ENCODE measurements around the gene PCCB.
"Not testable (repeated sequence)": the region's sequence is repeated elsewhere in the genome, so short reads cannot be mapped to it uniquely, and the experiment has no call there.

Gene PCCB

GRCh38 chr3:136263251-136263650 lies 13.1 kb downstream of the PCCB start:
- no peak for DNase-seq

GRCh38 chr3:136266468-136267125 lies 16.5 kb downstream of the PCCB start:
- DNase-seq: not testable (repeated sequence)

- no peak for DNase-seq
Observed at GRCh38 chr3:136267235-136267634, 17.1 kb downstream of the PCCB start.

GRCh38 chr3:136270179-136270578 lies 20.0 kb downstream of the PCCB start:
- no peak for DNase-seq

- DNase-seq: not testable (repeated sequence)
Observed at GRCh38 chr3:136271626-136272025, 21.5 kb downstream of the PCCB start.

- DNase-seq: no peak
Observed at GRCh38 chr3:136276049-136276755, 26.1 kb downstream of the PCCB start.

DNA sequence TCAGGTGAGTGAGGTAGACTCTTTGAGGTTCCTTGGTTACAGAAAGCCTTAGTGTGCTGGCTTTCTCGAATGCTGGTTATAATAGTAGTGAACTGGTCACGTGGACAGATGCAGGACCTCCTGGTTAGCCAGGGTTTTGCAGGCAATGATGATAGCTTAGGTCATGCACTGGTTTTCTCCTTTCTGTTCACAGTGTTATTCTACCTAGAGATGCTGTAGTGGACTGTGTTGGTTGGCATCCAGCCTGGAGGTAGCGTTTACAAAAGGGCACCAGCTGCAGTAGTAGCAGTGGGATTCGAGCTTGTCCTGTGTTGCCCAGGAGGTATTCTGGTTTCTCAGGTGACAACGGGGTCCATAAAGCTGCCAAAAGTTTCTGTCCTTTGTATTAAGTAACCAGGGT lies 27.0 kb downstream of the PCCB start:
- no peak for DNase-seq

DNA sequence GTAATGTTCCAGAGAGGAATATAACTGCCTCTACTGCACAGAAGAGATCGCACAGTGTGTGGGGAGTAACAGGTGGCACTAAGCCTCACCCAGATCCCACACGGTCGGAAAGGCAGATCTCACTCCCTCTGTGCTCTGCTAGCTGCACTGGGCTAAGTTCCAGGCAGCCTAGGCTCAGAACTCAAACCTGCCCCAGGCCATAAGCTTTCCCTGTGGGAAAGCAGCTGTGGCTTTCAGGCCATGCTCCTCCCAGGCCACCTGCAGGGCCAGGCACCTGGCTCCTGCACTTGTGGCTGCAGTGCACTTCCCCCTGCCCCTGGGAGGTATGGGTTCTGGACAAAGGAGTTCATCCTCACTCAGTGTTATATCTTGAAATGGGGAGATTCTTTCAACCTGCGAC lies 27.5 kb downstream of the PCCB start:
- DNase-seq: no peak

GRCh38 chr3:136279092-136279491 lies 29.0 kb downstream of the PCCB start:
- no peak for DNase-seq

DNA sequence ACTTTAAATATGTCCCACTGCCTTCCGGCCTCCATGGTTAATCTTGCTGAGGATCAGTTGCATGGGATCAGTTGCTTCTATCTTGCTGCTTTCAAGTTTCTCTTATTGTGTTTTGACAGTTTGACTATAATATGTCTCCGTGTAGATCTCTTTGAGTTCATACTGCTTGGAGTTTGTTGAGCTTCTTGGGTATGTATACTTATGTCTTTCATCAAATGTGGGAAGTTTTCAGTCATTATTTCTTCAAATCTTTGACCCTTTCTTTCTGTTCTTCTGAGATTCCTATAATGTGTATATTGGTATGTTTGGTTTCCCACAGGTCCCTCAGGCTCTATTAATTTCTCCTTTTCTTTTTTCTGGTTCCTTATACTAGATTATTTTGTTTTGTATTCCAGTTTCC lies 30.8 kb downstream of the PCCB start:
- no peak for DNase-seq

DNA sequence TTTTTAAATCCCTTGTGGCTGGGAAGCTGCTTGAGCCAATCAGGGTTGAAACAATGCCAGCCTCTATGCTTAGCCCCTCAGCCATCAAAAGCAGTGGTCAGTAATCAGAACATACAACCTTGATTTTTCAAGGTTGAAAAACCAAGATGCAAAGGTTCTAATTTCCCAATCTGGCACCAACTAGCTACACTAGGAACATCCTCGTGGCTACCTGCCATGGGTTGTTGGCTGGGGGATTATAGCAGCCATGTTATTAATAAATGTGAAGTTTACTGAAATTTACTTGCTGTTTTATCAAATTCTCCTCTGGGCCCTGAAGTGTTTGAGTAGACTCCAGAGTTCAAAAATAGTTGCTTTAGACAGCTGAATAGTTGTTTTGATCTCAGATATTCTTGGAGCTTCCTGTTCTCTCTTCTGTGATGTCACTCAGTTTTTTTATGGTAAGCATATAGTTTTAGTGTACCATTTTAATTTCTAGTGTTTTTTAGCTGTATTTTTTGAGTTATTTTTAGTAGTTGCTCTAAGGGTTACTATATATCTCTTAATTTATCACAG lies 31.9 kb downstream of the PCCB start:
- no peak for DNase-seq

DNA sequence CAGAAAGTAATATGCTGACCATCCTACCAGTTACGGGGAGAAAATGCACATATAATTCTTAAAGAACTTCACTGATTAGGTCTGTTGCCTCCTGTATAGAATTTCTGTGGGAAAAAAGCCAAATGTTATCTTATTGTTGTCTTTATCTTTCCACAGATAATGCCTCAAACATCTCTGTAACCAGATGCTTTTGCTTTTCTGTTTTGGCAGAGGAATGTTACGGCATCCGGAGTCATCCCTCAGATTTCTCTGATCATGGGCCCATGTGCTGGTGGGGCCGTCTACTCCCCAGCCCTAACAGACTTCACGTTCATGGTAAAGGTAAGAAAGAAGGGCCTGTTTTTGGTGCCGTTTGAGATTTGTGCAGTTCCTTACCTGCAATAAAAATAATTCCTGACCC lies 33.5 kb downstream of the PCCB start:
- no peak for DNase-seq

DNA sequence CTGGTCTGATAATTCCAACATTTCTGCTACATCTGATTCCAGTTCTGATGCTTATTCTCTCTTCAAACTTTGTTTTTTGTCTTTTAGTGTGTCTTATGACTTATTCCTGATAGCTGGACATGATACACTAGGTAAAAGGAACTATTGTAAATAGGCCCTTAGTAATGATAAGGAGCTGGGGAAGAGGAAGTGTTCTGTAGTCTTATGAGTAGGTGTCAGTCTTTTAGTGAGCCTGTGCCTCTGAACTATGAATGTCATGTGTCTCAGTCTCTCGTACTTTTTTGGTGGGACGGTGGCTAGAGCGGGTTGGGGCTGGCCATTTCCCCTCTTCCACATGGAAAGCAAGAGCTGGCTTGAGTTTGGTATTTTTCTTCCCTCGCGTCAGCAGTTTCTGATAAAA lies 41.2 kb downstream of the PCCB start:
- no peak for DNase-seq

DNA sequence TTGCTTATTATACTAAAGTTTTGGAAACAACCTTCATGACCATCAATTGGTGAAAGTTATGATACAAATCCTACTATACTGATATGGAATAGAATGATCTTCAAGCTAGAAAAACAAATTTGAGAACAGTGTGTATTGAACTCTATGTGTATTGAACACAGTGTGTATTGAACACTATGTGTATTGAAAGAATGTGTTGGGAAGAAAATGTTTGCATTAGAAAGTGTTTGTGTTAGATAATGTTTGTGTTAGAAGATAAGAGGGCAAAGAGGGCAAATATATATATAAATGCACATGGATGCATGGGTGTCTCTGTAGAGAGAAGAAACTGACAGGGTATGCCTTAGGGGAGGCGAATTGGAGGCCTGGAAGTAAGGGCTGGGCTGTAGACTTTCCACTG lies 42.4 kb downstream of the PCCB start:
- DNase-seq: no peak

GRCh38 chr3:136293279-136293678 lies 43.1 kb downstream of the PCCB start:
- no peak for DNase-seq

- DNase-seq: no peak
Observed at GRCh38 chr3:136294176-136294575, 44.0 kb downstream of the PCCB start.

DNA sequence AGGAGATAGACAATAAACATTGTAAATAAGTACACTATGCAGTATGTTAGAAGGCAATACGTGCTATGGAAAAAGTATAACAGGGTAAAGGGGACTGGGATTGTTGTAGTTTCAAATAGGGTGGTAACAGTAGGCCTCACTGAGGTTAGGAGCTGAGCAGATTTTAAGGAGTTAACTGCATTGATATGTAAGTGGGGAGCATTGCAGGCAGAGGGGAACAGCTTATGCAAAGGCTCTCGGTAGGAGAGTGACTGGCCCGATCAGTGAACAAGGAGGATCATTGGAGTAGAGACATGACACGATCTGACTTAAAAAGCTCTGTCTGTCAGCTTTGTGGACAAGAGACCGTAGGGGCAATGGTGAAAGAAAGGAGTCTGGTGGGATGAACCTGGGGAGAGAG lies 46.8 kb downstream of the PCCB start:
- DNase-seq: no peak

DNA sequence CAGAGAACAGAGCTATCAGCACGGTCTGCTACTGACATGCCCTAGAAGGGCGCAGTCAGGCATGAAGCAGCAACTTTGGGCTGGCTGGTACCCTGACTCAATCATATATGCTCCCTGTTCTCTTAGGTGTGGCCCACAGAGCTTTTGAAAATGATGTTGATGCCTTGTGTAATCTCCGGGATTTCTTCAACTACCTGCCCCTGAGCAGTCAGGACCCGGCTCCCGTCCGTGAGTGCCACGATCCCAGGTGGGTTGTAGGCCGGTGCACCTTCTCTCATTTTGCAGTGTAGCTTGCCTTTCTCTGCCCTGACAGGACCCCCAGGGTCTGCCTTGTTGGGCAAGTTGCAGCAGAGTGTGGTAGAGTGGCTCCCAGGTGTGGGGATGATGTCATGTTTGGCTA lies 47.7 kb downstream of the PCCB start:
- no peak for DNase-seq

GRCh38 chr3:136300444-136300843 lies 50.3 kb downstream of the PCCB start:
- no peak for DNase-seq

DNA sequence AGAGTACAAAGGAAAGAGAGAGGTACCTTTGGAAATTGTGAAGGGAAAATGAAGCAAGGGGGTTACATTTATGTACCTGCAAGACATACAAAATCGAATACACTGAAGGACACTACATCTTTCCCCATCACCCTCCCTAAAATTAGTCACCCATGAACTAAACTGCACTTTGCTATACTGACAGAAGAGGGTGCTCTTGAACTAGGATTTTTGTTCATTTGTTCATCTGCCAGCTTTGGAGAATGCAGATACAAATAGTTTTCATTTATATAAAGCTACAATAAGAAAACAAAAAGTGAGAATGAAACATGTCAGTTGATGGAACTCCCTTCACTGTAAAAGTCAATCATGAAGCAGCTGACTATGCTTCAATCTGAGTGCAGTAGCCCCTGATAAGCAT lies 55.7 kb downstream of the PCCB start:
- DNase-seq: peak; percentile 82 to 83

- no peak for DNase-seq
Observed at GRCh38 chr3:136311261-136311660, 61.1 kb downstream of the PCCB start.

- no peak for DNase-seq
Observed at GRCh38 chr3:136311968-136312367, 61.8 kb downstream of the PCCB start.

DNA sequence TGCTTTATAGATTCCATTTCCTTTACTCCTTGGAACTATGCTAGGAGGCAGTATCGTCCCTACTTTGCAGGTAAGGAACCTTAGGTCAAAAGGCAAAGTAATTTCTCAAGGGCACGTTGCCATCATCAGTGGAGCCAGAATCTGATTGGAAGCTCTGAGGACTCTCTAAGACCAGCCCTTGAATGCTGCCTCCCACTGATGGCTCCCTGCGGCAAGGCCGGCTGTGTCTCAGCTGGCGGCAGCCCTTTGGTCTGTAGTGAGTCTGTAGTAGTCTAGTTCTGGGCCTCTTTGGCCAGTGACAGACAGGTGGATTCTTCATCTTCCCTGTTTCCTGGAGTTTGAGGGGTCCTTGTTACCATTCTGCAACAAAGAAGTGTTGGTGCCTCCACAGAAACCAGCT lies 76.2 kb downstream of the PCCB start:
- DNase-seq: no peak

DNA sequence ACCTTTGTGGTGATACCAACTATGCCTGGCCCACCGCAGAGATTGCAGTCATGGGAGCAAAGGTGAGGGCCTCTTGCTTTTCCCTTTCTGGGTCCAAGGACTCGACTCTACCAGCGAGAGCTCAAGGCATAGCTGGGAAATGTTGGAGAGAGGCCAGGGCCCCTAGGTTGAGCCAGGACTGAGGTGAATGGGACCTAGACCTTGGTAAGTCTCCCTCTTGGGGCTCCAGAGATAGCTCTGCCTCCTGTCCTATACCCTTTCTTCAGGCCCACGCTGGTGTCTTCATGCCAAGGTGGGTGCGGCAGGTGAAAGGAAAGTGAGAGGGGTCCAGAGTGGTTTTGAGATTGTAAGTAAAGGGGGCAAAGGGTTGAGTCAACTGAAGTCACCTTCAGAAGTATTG lies 77.5 kb downstream of the PCCB start:
- no peak for DNase-seq

DNA sequence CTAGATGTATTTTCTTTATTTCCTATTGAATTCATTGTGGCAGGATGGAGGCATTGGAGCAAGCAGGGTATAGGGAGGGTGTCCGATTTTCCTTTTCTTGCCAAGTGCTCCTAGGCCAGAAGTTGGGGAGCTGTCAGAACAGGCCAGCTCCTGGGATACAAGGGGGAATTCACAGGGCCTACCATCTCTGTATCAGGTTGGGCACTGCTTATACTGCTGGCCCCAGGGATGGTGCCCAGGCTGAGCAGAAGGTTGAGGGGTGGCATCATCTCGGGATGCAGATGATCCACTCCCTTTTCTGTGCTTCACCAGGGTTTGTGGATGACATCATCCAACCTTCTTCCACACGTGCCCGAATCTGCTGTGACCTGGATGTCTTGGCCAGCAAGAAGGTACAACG lies 79.5 kb downstream of the PCCB start:
- no peak for DNase-seq
